Type B pancreatic cell (in vitro differentiated cells): ENCODE measurements around the gene HOXC6. TPM values are rescaled to one million over a fixed set of nuclear protein-coding genes. Genes with fewer than 3 reads are reported as not detected.

Experiments
- DNase-seq: peaks from one replicate; pipeline ENCODE4 v3.0.0; 2021; ENCODE audit warnings: mixed read lengths; ENCODE audit not compliant: unreplicated experiment; ENCODE audit errors: extremely low spot score
- H3K27ac Mint-ChIP-seq: 2 replicates; pipeline ENCODE4 v1.8.0; 2021; ENCODE audit warnings: mild to moderate bottlenecking, mixed read lengths
- H3K27me3 Mint-ChIP-seq: 2 replicates; pipeline ENCODE4 v1.8.0; 2021; ENCODE audit warnings: mixed read lengths
- H3K36me3 Mint-ChIP-seq: 2 replicates; pipeline ENCODE4 v1.8.0; 2021; ENCODE audit warnings: mixed read lengths
- H3K4me1 Mint-ChIP-seq: one replicate; pipeline ENCODE4 v1.8.0; 2021; ENCODE audit warnings: mixed read lengths; ENCODE audit not compliant: unreplicated experiment
- H3K4me3 Mint-ChIP-seq: 2 replicates; pipeline ENCODE4 v1.8.0; 2021; ENCODE audit warnings: mild to moderate bottlenecking, mixed read lengths
- H3K9me3 Mint-ChIP-seq: 2 replicates; pipeline ENCODE4 v1.8.0; 2021; ENCODE audit warnings: mixed read lengths
- total RNA-seq: library from RNA; stranded (reverse); gene quantifications from 2 replicates; pipeline ENCODE4 v1.2.1, GENCODE V29; 2021; ENCODE audit warnings: low replicate concordance
- TF ChIP-seq, protein P1 (sequence below): fragments of 200-600 bp; sonication (generic); conservative IDR thresholded peaks from 2 replicates; pipeline ENCODE4 v1.5.0; 2021; ENCODE audit warnings: antibody characterized with exemption, mild to moderate bottlenecking

Gene HOXC6
- total RNA-seq, 1 donor from 2014 or later: 23.0 TPM

GRCh38 chr12:53996240-53997203 lies 31.7 kb upstream of the HOXC6 start:
- H3K4me1 Mint-ChIP-seq: peaks cover 11% of the 10 kb centered on the region
- peak overlapping the region; percentile 76 for H3K4me3 Mint-ChIP-seq
- no peaks in the 10 kb centered on the region for H3K9me3 Mint-ChIP-seq
- H3K36me3 Mint-ChIP-seq: no peaks in the 10 kb centered on the region
- H3K27ac Mint-ChIP-seq: no peak overlapping the region
- H3K27me3 Mint-ChIP-seq: peaks cover 100% of the 10 kb centered on the region
- TF ChIP-seq, protein P1, sequence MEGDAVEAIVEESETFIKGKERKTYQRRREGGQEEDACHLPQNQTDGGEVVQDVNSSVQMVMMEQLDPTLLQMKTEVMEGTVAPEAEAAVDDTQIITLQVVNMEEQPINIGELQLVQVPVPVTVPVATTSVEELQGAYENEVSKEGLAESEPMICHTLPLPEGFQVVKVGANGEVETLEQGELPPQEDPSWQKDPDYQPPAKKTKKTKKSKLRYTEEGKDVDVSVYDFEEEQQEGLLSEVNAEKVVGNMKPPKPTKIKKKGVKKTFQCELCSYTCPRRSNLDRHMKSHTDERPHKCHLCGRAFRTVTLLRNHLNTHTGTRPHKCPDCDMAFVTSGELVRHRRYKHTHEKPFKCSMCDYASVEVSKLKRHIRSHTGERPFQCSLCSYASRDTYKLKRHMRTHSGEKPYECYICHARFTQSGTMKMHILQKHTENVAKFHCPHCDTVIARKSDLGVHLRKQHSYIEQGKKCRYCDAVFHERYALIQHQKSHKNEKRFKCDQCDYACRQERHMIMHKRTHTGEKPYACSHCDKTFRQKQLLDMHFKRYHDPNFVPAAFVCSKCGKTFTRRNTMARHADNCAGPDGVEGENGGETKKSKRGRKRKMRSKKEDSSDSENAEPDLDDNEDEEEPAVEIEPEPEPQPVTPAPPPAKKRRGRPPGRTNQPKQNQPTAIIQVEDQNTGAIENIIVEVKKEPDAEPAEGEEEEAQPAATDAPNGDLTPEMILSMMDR: no peak
- no peak for DNase-seq

DNA sequence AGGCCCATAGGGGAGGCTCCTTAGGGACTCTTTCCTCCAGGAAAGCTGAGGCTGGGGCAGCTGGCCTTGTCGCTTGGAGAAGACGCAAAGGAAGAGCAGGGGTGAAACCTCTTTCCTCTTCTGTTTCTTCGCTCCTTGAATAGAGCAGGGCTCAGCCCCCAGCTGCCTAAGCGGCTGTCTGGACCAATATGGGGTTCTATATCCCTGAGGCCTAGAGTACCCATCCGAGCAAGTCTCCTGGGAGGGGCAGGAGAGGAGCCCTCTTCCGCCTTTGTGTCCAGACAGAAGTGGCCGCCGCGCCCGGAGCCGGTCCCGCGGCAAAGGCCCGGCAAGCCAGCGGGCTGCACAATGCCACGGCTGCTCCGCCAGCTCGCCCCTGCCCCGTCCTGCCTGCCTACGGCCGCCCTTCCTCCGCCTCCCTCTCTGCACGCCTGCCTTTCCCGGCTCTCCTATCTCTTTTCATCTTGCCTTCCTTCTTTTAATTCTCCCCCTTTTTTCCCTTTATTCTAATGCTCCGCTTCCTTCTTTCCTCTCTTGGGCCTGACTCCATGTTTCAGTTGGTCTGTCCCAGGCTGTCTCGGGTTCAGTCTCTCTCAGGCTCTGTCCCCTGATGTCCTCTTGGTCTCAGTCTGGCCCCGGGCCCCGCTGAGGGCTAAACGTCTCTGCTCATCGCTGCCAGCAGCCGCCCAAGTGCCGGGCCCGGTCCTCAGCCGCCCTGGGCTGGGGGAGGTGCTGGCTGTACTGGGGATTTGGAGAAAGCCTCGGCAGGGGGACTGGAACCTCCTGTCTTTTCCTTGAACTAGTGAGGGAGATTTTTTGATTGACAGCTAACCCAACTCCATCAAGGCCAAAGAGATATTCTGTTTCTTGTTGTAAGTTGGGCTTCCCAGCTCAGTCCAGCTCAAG lies 30.8 kb upstream of the HOXC6 start:
- Mint-ChIP-seq H3K36me3 (no peaks in the 10 kb centered on the region), H3K4me1 (peaks cover 11% of the 10 kb centered on the region), H3K27ac (no peak overlapping the region), H3K4me3 (peak overlapping the region; percentile 15), H3K9me3 (no peaks in the 10 kb centered on the region), H3K27me3 (peaks cover 100% of the 10 kb centered on the region)
- TF ChIP-seq, protein P1: no peak
- no peak for DNase-seq

DNA sequence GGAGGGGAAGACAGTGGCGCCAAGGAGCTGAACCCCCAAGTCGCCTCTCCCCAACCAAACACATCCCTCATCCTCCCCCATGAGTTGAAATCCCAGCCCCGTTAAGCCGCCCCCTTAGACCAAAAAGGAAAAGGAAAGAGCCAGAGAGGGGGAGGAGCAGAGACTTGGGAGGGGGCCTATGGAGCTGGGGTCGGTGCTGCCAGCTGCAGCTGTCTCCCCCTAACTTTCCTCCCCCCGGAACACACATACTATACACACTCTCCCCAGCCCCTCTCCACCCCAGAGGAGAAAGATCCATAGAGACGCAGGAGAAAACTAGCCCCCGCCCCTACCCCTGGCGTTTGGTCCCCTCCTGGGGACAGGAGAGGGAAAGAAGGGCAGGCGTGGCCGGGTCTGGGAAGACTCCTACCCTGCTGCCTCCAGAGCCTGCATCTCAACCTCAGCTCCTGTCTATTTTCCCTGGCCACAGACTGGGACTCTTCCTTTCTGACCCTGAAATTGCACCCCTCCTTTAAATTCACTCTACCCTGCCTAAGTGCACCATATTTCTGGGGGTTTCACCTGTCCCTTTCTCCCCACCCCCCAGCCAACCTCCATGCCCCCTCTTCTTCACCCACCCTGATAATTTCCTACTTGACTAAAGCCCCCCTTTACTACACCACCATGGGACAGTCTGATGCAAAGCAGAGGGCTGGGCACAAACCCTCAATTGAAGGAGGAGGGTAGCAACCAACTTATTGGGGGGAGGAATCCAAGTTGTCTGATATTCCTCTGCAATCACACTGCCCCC lies 29.9 kb upstream of the HOXC6 start:
- H3K4me1 Mint-ChIP-seq: peaks cover 16% of the 10 kb centered on the region
- TF ChIP-seq, protein P1: no peak
- H3K36me3 Mint-ChIP-seq: no peaks in the 10 kb centered on the region
- H3K27ac Mint-ChIP-seq: no peak overlapping the region
- no peaks in the 10 kb centered on the region for H3K9me3 Mint-ChIP-seq
- DNase-seq: no peak
- H3K4me3 Mint-ChIP-seq: peak overlapping the region; percentile 26
- peaks cover 100% of the 10 kb centered on the region for H3K27me3 Mint-ChIP-seq

GRCh38 chr12:53998900-53999236 lies 29.4 kb upstream of the HOXC6 start:
- H3K9me3 Mint-ChIP-seq: no peaks in the 10 kb centered on the region
- TF ChIP-seq, protein P1: no peak
- no peak for DNase-seq
- peaks cover 100% of the 10 kb centered on the region for H3K27me3 Mint-ChIP-seq
- H3K4me3 Mint-ChIP-seq: peak overlapping the region; percentile 26
- H3K36me3 Mint-ChIP-seq: no peaks in the 10 kb centered on the region
- H3K4me1 Mint-ChIP-seq: peaks cover 16% of the 10 kb centered on the region
- H3K27ac Mint-ChIP-seq: no peak overlapping the region

- H3K27ac Mint-ChIP-seq: peak overlapping the region; percentile 41
- peaks cover 12% of the 10 kb centered on the region for H3K4me1 Mint-ChIP-seq
- peak overlapping the region; percentile 85 for H3K4me3 Mint-ChIP-seq
- peaks cover 100% of the 10 kb centered on the region for H3K27me3 Mint-ChIP-seq
- H3K36me3 Mint-ChIP-seq: no peaks in the 10 kb centered on the region
- H3K9me3 Mint-ChIP-seq: no peaks in the 10 kb centered on the region
- TF ChIP-seq, protein P1: no peak
- no peak for DNase-seq
Measured at GRCh38 chr12:53999559-54000115, 28.6 kb upstream of the HOXC6 start.
